A673 (cell line): ENCODE data around the gene TMEM164. TPM values are rescaled to one million over a fixed set of nuclear protein-coding genes. Genes with fewer than 3 reads are reported as not detected.

Experiments
- BruUV-seq: library from RNA; stranded (reverse); fragments of 400-500 nt; replicated peaks from 2 replicates; lab custom pipeline; 2021; lab: Mats Ljungman, UMichigan
- CTCF ChIA-PET: fragments of 300-600 bp; sonication (Branson Sonifier 250); formaldehyde crosslinking; loops from one replicate; lab custom pipeline; 2022; ENCODE audit warnings: antibody characterized with exemption; lab: Charles Lee
- POLR2A ChIA-PET: fragments of 300-600 bp; sonication (Branson Sonifier 250); formaldehyde crosslinking; loops from one replicate; lab custom pipeline; 2022; ENCODE audit warnings: antibody characterized with exemption; ENCODE audit not compliant: low non-redundant PET; lab: Charles Lee
- DNase-seq: peaks from one replicate; pipeline ENCODE4 v3.0.0-alpha.2; 2015; ENCODE audit warnings: low spot score
- H3K27ac ChIP-seq: fragments of 200-600 bp; sonication (generic); 2 replicates; pipeline ENCODE4 v1.5.1; 2016; ENCODE audit warnings: mixed run types, low read depth, mild to moderate bottlenecking, mixed read lengths, antibody characterized with exemption, low read length; ENCODE audit not compliant: poor library complexity, severe bottlenecking
- H3K27me3 ChIP-seq: fragments of 200-600 bp; sonication (generic); replicated peaks from 2 replicates; pipeline ENCODE4 v1.6.1; 2017; ENCODE audit warnings: mixed run types, low read depth, mild to moderate bottlenecking, mixed read lengths, antibody characterized with exemption, low read length; ENCODE audit not compliant: insufficient read depth, poor library complexity
- H3K36me3 ChIP-seq: fragments of 200-600 bp; sonication (generic); 2 replicates; pipeline ENCODE4 v1.6.1; 2016; ENCODE audit warnings: mixed run types, mild to moderate bottlenecking, mixed read lengths, antibody characterized with exemption, low read length; ENCODE audit not compliant: insufficient read depth, poor library complexity, severe bottlenecking
- H3K4me1 ChIP-seq: fragments of 200-600 bp; sonication (generic); 2 replicates; pipeline ENCODE4 v1.6.1; 2017; ENCODE audit warnings: mixed run types, mild to moderate bottlenecking, mixed read lengths, antibody characterized with exemption, low read length; ENCODE audit not compliant: insufficient read depth, poor library complexity, severe bottlenecking
- H3K4me3 ChIP-seq: fragments of 200-600 bp; sonication (generic); 2 replicates; pipeline ENCODE4 v1.5.1; 2016; ENCODE audit warnings: low read depth, mixed run types, mild to moderate bottlenecking, mixed read lengths, low read length; ENCODE audit not compliant: poor library complexity, severe bottlenecking
- H3K9me3 ChIP-seq: fragments of 200-600 bp; sonication (generic); 2 replicates; pipeline ENCODE4 v1.6.1; 2016; ENCODE audit warnings: mixed run types, low read depth, mild to moderate bottlenecking, mixed read lengths, antibody characterized with exemption, low read length; ENCODE audit not compliant: poor library complexity, severe bottlenecking
- EZH2 ChIP-seq: fragments of 200-600 bp; sonication (generic); IDR thresholded peaks from 2 replicates; pipeline ENCODE4 v1.6.1; 2017; ENCODE audit warnings: borderline replicate concordance, low read depth, mild to moderate bottlenecking, mixed read lengths, antibody characterized with exemption, low read length; ENCODE audit not compliant: poor library complexity, severe bottlenecking
- intact Hi-C: fragments of 100-400 bp; cut with micrococcal nuclease; formaldehyde crosslinking; loops from one replicate; pipeline ENCODE4 v1.10.0; 2022; ENCODE audit not compliant: unreplicated experiment
- total RNA-seq: library from RNA; stranded (reverse); gene quantifications from 2 replicates; pipeline ENCODE4 v1.2.3, GENCODE V29; 2021
- TF ChIP-seq, protein P1 (sequence below): fragments of 300-800, 200-600 bp; sonication (generic); conservative IDR thresholded peaks from 2 replicates; pipeline ENCODE4 v1.5.1; 2017; ENCODE audit warnings: low read depth, mild to moderate bottlenecking, antibody characterized with exemption, low read length, moderate library complexity, mixed read lengths

Gene TMEM164
- total RNA-seq, 1 experiment from 2014 or later, result 26.5 TPM

- DNase-seq, result no peak
- H3K4me3 ChIP-seq, result no peak overlapping the region
- no peak overlapping the region for H3K27ac ChIP-seq
- no peaks in the 10 kb centered on the region for H3K27me3 ChIP-seq
- intact Hi-C loops, result no loop called here
- ChIA-PET CTCF (no interaction called here), POLR2A (no interaction called here)
- no peaks in the 10 kb centered on the region for H3K9me3 ChIP-seq
- no TSS peak for BruUV-seq
- H3K4me1 ChIP-seq, result no peaks in the 10 kb centered on the region
- TF ChIP-seq, protein P1, sequence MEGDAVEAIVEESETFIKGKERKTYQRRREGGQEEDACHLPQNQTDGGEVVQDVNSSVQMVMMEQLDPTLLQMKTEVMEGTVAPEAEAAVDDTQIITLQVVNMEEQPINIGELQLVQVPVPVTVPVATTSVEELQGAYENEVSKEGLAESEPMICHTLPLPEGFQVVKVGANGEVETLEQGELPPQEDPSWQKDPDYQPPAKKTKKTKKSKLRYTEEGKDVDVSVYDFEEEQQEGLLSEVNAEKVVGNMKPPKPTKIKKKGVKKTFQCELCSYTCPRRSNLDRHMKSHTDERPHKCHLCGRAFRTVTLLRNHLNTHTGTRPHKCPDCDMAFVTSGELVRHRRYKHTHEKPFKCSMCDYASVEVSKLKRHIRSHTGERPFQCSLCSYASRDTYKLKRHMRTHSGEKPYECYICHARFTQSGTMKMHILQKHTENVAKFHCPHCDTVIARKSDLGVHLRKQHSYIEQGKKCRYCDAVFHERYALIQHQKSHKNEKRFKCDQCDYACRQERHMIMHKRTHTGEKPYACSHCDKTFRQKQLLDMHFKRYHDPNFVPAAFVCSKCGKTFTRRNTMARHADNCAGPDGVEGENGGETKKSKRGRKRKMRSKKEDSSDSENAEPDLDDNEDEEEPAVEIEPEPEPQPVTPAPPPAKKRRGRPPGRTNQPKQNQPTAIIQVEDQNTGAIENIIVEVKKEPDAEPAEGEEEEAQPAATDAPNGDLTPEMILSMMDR, result no peak
- TF ChIP-seq EZH2, result no peak
- H3K36me3 ChIP-seq, result no peaks in the 10 kb centered on the region
These were observed 11.1 kb downstream of the TMEM164 start for GRCh38 chrX:110013968-110014367.

DNA sequence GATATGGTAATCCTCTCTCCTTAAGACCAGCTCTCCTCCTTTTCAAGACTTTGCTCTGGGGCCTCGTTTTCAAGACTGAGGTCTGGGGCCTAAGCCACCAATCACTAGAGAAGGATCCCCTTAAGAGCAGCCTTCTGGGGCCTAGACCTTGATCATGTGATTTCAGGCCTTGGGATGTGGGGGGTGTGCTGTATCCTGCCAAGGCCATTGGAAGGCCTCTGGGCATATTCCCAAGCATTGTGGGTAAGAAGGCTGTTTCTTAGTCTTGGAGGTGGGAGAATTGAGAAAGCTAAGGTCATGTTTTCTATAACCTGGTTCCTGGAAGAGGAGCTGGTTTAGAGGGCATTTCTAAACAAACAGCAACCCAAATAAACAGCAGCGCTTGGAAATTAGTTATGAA is 12.1 kb downstream of the TMEM164 start:
- no peak overlapping the region for H3K4me3 ChIP-seq
- TF ChIP-seq EZH2, result no peak
- TF ChIP-seq, protein P1, result no peak
- CTCF ChIA-PET, result no interaction called here
- no peak for DNase-seq
- POLR2A ChIA-PET, result no interaction called here
- no peaks in the 10 kb centered on the region for H3K27me3 ChIP-seq
- H3K27ac ChIP-seq, result no peak overlapping the region
- intact Hi-C loops, result no loop called here
- no peaks in the 10 kb centered on the region for H3K9me3 ChIP-seq
- no peaks in the 10 kb centered on the region for H3K36me3 ChIP-seq
- H3K4me1 ChIP-seq, result no peaks in the 10 kb centered on the region
- BruUV-seq, result no TSS peak

- Histone ChIP-seq H3K4me1 (no peaks in the 10 kb centered on the region), H3K27me3 (no peaks in the 10 kb centered on the region), H3K9me3 (no peaks in the 10 kb centered on the region), H3K4me3 (no peak overlapping the region), H3K27ac (no peak overlapping the region), H3K36me3 (no peaks in the 10 kb centered on the region)
- POLR2A ChIA-PET, result no interaction called here
- no peak for DNase-seq
- TF ChIP-seq EZH2, result no peak
- TF ChIP-seq, protein P1, result no peak
- intact Hi-C loops, result no loop called here
- BruUV-seq, result no TSS peak
- CTCF ChIA-PET, result no interaction called here
These were observed 13.0 kb downstream of the TMEM164 start for GRCh38 chrX:110015915-110016314.
